GM12878 (cell line): Measurements from ENCODE around the gene STAMBPL1. TPM values are rescaled to one million over a fixed set of nuclear protein-coding genes. Genes with fewer than 3 reads are reported as not detected.
A peak's percentile ranks its signal among the peaks of the same experiment; 100 is the strongest.

ENCODE experiments used
- ATAC-seq: fragments of 200-7000 bp; cut with Tn5 transposase; 3 replicates; pipeline ENCODE4 v1.9.1; 2020; ENCODE audit warnings: mild to moderate bottlenecking, moderate library complexity
- BruUV-seq: library from RNA; stranded (reverse); fragments of 400-500 nt; replicated peaks from 2 replicates; lab custom pipeline; 2021; lab: Mats Ljungman, UMichigan
- CTCF ChIA-PET: fragments of 300-600 bp; sonication (Branson Sonifier 250); formaldehyde crosslinking; extraction: SDS; loops from one replicate; lab custom pipeline; 2021; ENCODE audit warnings: inconsistent platforms; lab: Yijun Ruan, JAX
- POLR2A ChIA-PET: fragments of 350-600 bp; formaldehyde crosslinking; extraction: SDS; loops from one replicate; lab custom pipeline; 2021; ENCODE audit warnings: inconsistent platforms; lab: Charles Lee
- RAD21 ChIA-PET: fragments of 300-600 bp; sonication (Branson Sonifier 250); formaldehyde crosslinking; loops from one replicate; lab custom pipeline; 2023; ENCODE audit warnings: antibody characterized with exemption; ENCODE audit not compliant: unreplicated experiment; lab: Charles Lee
- SMC1A ChIA-PET: fragments of 300-600 bp; sonication (Branson Sonifier 250); formaldehyde crosslinking; loops from one replicate; lab custom pipeline; 2023; ENCODE audit not compliant: unreplicated experiment, uncharacterized antibody; lab: Charles Lee
- DNase-seq: peaks from one replicate; pipeline ENCODE4 v3.0.0-alpha.2; 2011; ENCODE audit warnings: low read depth, low spot score
- FAIRE-seq: peaks from 3 replicates; lab custom pipeline; 2011; peaks lifted over from hg19 to GRCh38; lab: Jason Lieb, UNC
- H2AFZ ChIP-seq: 2 replicates; pipeline ENCODE4 v1.6.0; 2011; ENCODE audit warnings: low read depth, low read length, control low read depth; ENCODE audit not compliant: control insufficient read depth
- H3K27ac ChIP-seq: 2 replicates; pipeline ENCODE4 v1.5.1; 2011; ENCODE audit warnings: control low read depth; ENCODE audit not compliant: control insufficient read depth, insufficient read depth
- H3K27me3 ChIP-seq, 2 experiments: replicated peaks in 1 of 2; 2 replicates each; pipeline versions ENCODE4 v1.6.0 to v1.6.1; 2011; ENCODE audit warnings: low read length in 1 of 2; ENCODE audit not compliant: control insufficient read depth in 2 of 2, insufficient read depth in 2 of 2
- H3K36me3 ChIP-seq, 2 experiments: 2 replicates each; pipeline ENCODE4 v1.5.1; 2011; ENCODE audit warnings: low read length in 1 of 2; ENCODE audit not compliant: control insufficient read depth in 2 of 2, insufficient read depth in 2 of 2
- H3K4me1 ChIP-seq: 2 replicates; pipeline ENCODE4 v1.6.1; 2011; ENCODE audit warnings: mild to moderate bottlenecking, low read length, moderate library complexity, mixed read lengths; ENCODE audit not compliant: control insufficient read depth, insufficient read depth
- H3K4me2 ChIP-seq: 2 replicates; pipeline ENCODE4 v1.6.0; 2011; ENCODE audit warnings: control low read depth; ENCODE audit not compliant: control insufficient read depth, insufficient read depth
- H3K4me3 ChIP-seq: fragments of 200-600 bp; sonication (generic); 2 replicates; pipeline ENCODE4 v1.5.1; 2016
- H3K79me2 ChIP-seq: 2 replicates; pipeline ENCODE4 v1.6.0; 2011; ENCODE audit warnings: low read length; ENCODE audit not compliant: control insufficient read depth, insufficient read depth
- H3K9ac ChIP-seq: 2 replicates; pipeline ENCODE4 v1.8.0; 2011; ENCODE audit warnings: low read length, control low read depth, mixed read lengths; ENCODE audit not compliant: control insufficient read depth, insufficient read depth
- H3K9me3 ChIP-seq: replicated peaks from 3 replicates; pipeline ENCODE4 v1.5.1; 2011; ENCODE audit warnings: mild to moderate bottlenecking, low read length; ENCODE audit not compliant: control insufficient read depth, insufficient read depth
- H4K20me1 ChIP-seq: 2 replicates; pipeline ENCODE4 v1.6.0; 2011; ENCODE audit not compliant: control insufficient read depth, insufficient read depth
- BCLAF1 ChIP-seq: fragments of 450-650 bp; IDR thresholded peaks from 2 replicates; pipeline ENCODE4 v1.6.1; 2017; ENCODE audit warnings: antibody characterized with exemption, mild to moderate bottlenecking, moderate library complexity
- CBX5 ChIP-seq: sonication (generic); IDR thresholded peaks from 2 replicates; pipeline ENCODE4 v1.6.1; 2016; ENCODE audit warnings: low read depth, moderate library complexity, mild to moderate bottlenecking, inconsistent platforms
- ELK1 ChIP-seq: IDR thresholded peaks from 2 replicates; pipeline ENCODE4 v1.6.1; 2012; ENCODE audit warnings: low read depth, low read length, improper control_type of control experiment
- GATAD2B ChIP-seq: fragments of 450-650 bp; conservative IDR thresholded peaks from 2 replicates; pipeline ENCODE4 v1.6.1; 2017; ENCODE audit warnings: low read depth, mild to moderate bottlenecking, moderate library complexity
- IRF5 ChIP-seq: fragments of 450-650 bp; IDR thresholded peaks from 2 replicates; pipeline ENCODE4 v1.6.1; 2017; ENCODE audit warnings: borderline replicate concordance
- JUNB ChIP-seq: IDR thresholded peaks from 2 replicates; pipeline ENCODE4 v1.6.1; 2016; ENCODE audit warnings: antibody characterized with exemption, mild to moderate bottlenecking
- KAT2A ChIP-seq: conservative IDR thresholded peaks from 2 replicates; pipeline ENCODE4 v1.6.1; 2011; ENCODE audit warnings: low read depth, low read length; ENCODE audit not compliant: control insufficient read depth
- MXI1 ChIP-seq: fragments of 150-350 bp; IDR thresholded peaks from 2 replicates; pipeline ENCODE4 v1.6.1; 2011; ENCODE audit warnings: low read depth, mild to moderate bottlenecking, inconsistent platforms, low read length, improper control_type of control experiment
- NFYB ChIP-seq: IDR thresholded peaks from 2 replicates; pipeline ENCODE4 v1.6.1; 2011; ENCODE audit warnings: low read depth, mild to moderate bottlenecking, low read length, improper control_type of control experiment, moderate library complexity; ENCODE audit not compliant: insufficient read depth
- RB1 ChIP-seq: fragments of 450-650 bp; formaldehyde crosslinking; IDR thresholded peaks from 2 replicates; pipeline ENCODE4 v1.6.1; 2017; ENCODE audit warnings: mild to moderate bottlenecking, borderline replicate concordance
- RELA ChIP-seq: fragments of 450-650 bp; IDR thresholded peaks from 2 replicates; pipeline ENCODE4 v1.8.0; 2014; ENCODE audit warnings: borderline replicate concordance; ENCODE audit not compliant: partially characterized antibody
- SIN3A ChIP-seq: IDR thresholded peaks from 2 replicates; pipeline ENCODE4 v1.6.1; 2012; ENCODE audit warnings: low read depth, low read length, improper control_type of control experiment
- SMC3 ChIP-seq: IDR thresholded peaks from 2 replicates; pipeline ENCODE4 v1.6.1; 2011; ENCODE audit warnings: low read length, improper control_type of control experiment, borderline replicate concordance
- SREBF1 ChIP-seq: IDR thresholded peaks from 2 replicates; pipeline ENCODE4 v1.6.1; 2012; ENCODE audit warnings: mild to moderate bottlenecking, low read length
- SREBF2 ChIP-seq: IDR thresholded peaks from 2 replicates; pipeline ENCODE4 v1.6.1; 2012; ENCODE audit warnings: mild to moderate bottlenecking, low read length
- ZNF24 ChIP-seq: fragments of 450-650 bp; IDR thresholded peaks from 2 replicates; pipeline ENCODE4 v1.6.1; 2017; ENCODE audit warnings: antibody characterized with exemption, mild to moderate bottlenecking
- WGBS: methylation state at CpG from one replicate; pipeline ENCODE4 v1.1.6; 2016; ENCODE audit warnings: low lambda C conversion rate; ENCODE audit not compliant: insufficient replicate concordance, insufficient coverage; ENCODE audit errors: missing lambda C conversion rate; 5-methylcytosine and 5-hydroxymethylcytosine counted together
- in situ Hi-C: fragments of 300-500 bp; cut with MboI; formaldehyde crosslinking; loops from 9 replicates; pipeline ENCODE4 v1.14.3; 2018; ENCODE audit warnings: mixed read lengths
- intact Hi-C: fragments of 100-400 bp; cut with micrococcal nuclease; formaldehyde crosslinking; loops from one replicate; pipeline ENCODE4 v1.14.2; 2022; ENCODE audit not compliant: unreplicated experiment
- polyA plus RNA-seq, 11 experiments: library from polyadenylated mRNA; depleted of rRNA in 4 of 11; unstranded in 6 of 11; stranded (reverse) in 5 of 11; fragments of >200 nt; fragmentation: Nextera tagmentation in 4 of 11; fragmentation: Illumina TruSeq in 1 of 11; extraction: Ambion mirVana in 4 of 11; extraction: Trizol in 1 of 11; gene quantifications; 1 replicate in 1 of 11; 2 replicates in 10 of 11; pipeline versions ENCODE4 v1.2.1 to v1.2.3, GENCODE V29; 2011 to 2016; ENCODE audit warnings: inconsistent platforms in 2 of 11, missing spikeins in 2 of 11, low read depth in 1 of 11
- total RNA-seq, 4 experiments: library from RNA; depleted of rRNA in 3 of 4; stranded (reverse); fragments of >200 nt in 3 of 4; fragmentation: Illumina TruSeq in 1 of 4; extraction: Trizol in 1 of 4; gene quantifications; 2 replicates each; pipeline versions ENCODE4 v1.2.1 to v1.2.3, GENCODE V29; 2013 to 2021

Gene STAMBPL1
- total and polyA plus RNA-seq, 10 of the 15 experiments (the other 5 are each of a cell fraction or from before 2014, with no cell fraction given), result 7.5 to 44.1 (median 25.4) TPM

GRCh38 chr10:88835096-88835909 lies 44.7 kb upstream of the STAMBPL1 start (continued):
- TF ChIP-seq SMC3 (peak; percentile 98), ZNF24 (0 out of 2 replicates have a peak, but pooled peaks have one; percentile 10), MXI1 (no peak), CBX5 (0 out of 2 replicates have a peak, but pooled peaks have one; percentile 50), NFYB (0 out of 2 replicates have a peak, but pooled peaks have one; percentile 15), JUNB (no peak), SREBF1 (no peak), GATAD2B (no peak), IRF5 (no peak)

- ChIA-PET RAD21 (interaction anchor here (0.7 to 7.8 kb wide), 43 partner anchors 9 to 382 kb away, joined by 3 to 390 read pairs (median 7); partner anchors contain the start of genes ANKRD22, CH25H, FAS and RNLS), SMC1A (interaction anchor here (0.8 to 18.0 kb wide), 39 partner anchors 9 to 409 kb away, joined by 3 to 575 read pairs (median 8); partner anchors contain the start of genes ANKRD22, FAS and STAMBPL1), POLR2A (interaction anchor here (0.8 to 7.3 kb wide), 5 partner anchors 29 to 156 kb away, joined by 3 to 64 read pairs (median 3); no protein-coding TSS in a partner anchor), CTCF (interaction anchor here (0.6 to 22.7 kb wide), 52 partner anchors 10 to 808 kb away, joined by 3 to 895 read pairs (median 7); partner anchors contain the start of genes ANKRD22, FAS, RNLS and STAMBPL1)
- no peaks in the 10 kb centered on the region for H4K20me1 ChIP-seq
- DNase-seq (no peak), FAIRE-seq (no peak), ATAC-seq (peak; percentile 21)
- H3K79me2 ChIP-seq, result no peaks in the 10 kb centered on the region
- H3K4me2 ChIP-seq, result no peak overlapping the region
- peak overlapping the region; percentile 27 for H2AFZ ChIP-seq
- in situ Hi-C loops (loop anchor here (5.0 kb wide), 2 partner anchors 101 to 376 kb away; no protein-coding TSS in a partner anchor), intact Hi-C loops (loop anchor here (1.0 to 5.0 kb wide), 5 partner anchors 29 to 376 kb away; partner anchors contain the start of genes FAS and STAMBPL1)
- H3K27me3 ChIP-seq, result no peaks in the 10 kb centered on the region
- no peaks in the 10 kb centered on the region for H3K36me3 ChIP-seq
- H3K9ac ChIP-seq, result no peak overlapping the region
- no peak overlapping the region for H3K4me3 ChIP-seq
- WGBS, result 0% methylated on average over 2 of the region's 2 CpGs
- BruUV-seq, result no TSS peak
- no peaks in the 10 kb centered on the region for H3K9me3 ChIP-seq
- H3K4me1 ChIP-seq, result peaks cover 11% of the 10 kb centered on the region
- H3K27ac ChIP-seq, result no peak overlapping the region
- TF ChIP-seq RB1, result peak; percentile 9; the same call in 1 of the 2 replicates
- no peak for TF ChIP-seq SREBF2
- TF ChIP-seq RELA, result no peak
- TF ChIP-seq ELK1, result no peak
- TF ChIP-seq KAT2A, result no peak
- TF ChIP-seq SIN3A, result no peak
- no peak for TF ChIP-seq BCLAF1
Observed at GRCh38 chr10:88835910-88836221, 44.2 kb upstream of the STAMBPL1 start.
